ENCODE results near the gene SULF2. TPM values are rescaled to one million over a fixed set of nuclear protein-coding genes. Genes with fewer than 3 reads are reported as not detected.

SULF2 gene
- total RNA-seq, 1 donor from 2014 or later, result 62.1 TPM

DNA sequence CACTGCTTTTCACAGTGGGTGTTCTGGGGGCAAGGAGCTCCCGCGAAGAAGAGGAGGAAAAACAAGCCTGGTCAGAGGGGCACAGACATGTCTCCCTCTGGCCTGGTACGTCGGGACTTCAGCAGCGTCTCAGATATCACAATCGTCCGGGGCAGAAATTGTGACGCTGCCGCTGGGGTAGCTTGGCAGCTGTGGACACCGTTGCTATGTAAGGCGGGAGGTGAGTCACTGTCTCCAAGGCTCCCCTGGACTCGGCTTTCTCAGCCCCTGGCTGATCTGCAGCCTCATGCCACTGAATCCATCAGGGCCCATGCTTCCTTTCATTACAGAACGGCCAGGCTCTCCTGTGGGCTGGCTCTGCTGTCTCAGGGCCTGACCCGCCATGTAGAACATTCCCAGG, 98.7 kb downstream of the SULF2 start:
- H3K4me3 Mint-ChIP-seq (ENCODE audit: unreplicated experiment), result no peak overlapping the region
- no peak overlapping the region for H3K27ac Mint-ChIP-seq (ENCODE audit: unreplicated experiment)
- peaks cover 7% of the 10 kb centered on the region for H3K27me3 Mint-ChIP-seq (ENCODE audit: unreplicated experiment)
- H3K4me1 Mint-ChIP-seq (ENCODE audit: unreplicated experiment), result no peaks in the 10 kb centered on the region
- peaks cover 16% of the 10 kb centered on the region for H3K9me3 Mint-ChIP-seq (ENCODE audit: unreplicated experiment)
- H3K36me3 Mint-ChIP-seq (ENCODE audit: low read depth, unreplicated experiment), result peaks cover 42% of the 10 kb centered on the region
- no peak for DNase-seq (ENCODE audit: low spot score)
- no peak for TF ChIP-seq CTCF (IDR thresholded peaks at IDR 0.05; ENCODE audit: unreplicated experiment)

- Mint-ChIP-seq H3K36me3 (ENCODE audit: low read depth, unreplicated experiment) (peaks cover 25% of the 10 kb centered on the region), H3K4me3 (ENCODE audit: unreplicated experiment) (no peak overlapping the region), H3K9me3 (ENCODE audit: unreplicated experiment) (no peaks in the 10 kb centered on the region), H3K27me3 (ENCODE audit: unreplicated experiment) (peaks cover 5% of the 10 kb centered on the region), H3K27ac (ENCODE audit: unreplicated experiment) (no peak overlapping the region), H3K4me1 (ENCODE audit: unreplicated experiment) (no peaks in the 10 kb centered on the region)
- DNase-seq (ENCODE audit: low spot score), result no peak
- TF ChIP-seq CTCF (IDR thresholded peaks at IDR 0.05; ENCODE audit: unreplicated experiment), result no peak
Measured at GRCh38 chr20:47684306-47685080, 100.8 kb downstream of the SULF2 start.

DNA sequence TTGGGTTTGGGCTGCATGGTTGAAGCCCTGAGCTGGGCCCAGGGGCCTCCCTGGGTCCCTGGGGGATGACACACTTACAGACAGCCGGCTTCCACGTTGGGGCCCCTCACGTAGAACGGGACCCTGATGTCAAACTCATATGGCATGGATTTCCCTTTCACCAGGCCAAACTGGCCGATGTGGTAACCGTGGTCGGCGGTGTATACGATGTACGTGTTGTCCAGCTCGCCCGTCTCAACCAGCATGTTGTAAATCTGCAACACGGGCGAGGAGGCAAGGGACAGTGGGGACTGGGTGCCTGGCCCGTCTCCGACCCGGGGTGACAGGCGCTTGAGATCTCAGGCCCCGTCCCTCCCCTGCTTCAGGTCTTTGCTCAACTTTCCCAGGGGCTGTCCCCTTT, 102.4 kb downstream of the SULF2 start:
- no peak overlapping the region for H3K27ac Mint-ChIP-seq (ENCODE audit: unreplicated experiment)
- no peak for TF ChIP-seq CTCF (IDR thresholded peaks at IDR 0.05; ENCODE audit: unreplicated experiment)
- peaks cover 5% of the 10 kb centered on the region for H3K27me3 Mint-ChIP-seq (ENCODE audit: unreplicated experiment)
- H3K4me3 Mint-ChIP-seq (ENCODE audit: unreplicated experiment), result no peak overlapping the region
- DNase-seq (ENCODE audit: low spot score), result no peak
- H3K4me1 Mint-ChIP-seq (ENCODE audit: unreplicated experiment), result no peaks in the 10 kb centered on the region
- no peaks in the 10 kb centered on the region for H3K9me3 Mint-ChIP-seq (ENCODE audit: unreplicated experiment)
- H3K36me3 Mint-ChIP-seq (ENCODE audit: low read depth, unreplicated experiment), result peaks cover 17% of the 10 kb centered on the region

DNA sequence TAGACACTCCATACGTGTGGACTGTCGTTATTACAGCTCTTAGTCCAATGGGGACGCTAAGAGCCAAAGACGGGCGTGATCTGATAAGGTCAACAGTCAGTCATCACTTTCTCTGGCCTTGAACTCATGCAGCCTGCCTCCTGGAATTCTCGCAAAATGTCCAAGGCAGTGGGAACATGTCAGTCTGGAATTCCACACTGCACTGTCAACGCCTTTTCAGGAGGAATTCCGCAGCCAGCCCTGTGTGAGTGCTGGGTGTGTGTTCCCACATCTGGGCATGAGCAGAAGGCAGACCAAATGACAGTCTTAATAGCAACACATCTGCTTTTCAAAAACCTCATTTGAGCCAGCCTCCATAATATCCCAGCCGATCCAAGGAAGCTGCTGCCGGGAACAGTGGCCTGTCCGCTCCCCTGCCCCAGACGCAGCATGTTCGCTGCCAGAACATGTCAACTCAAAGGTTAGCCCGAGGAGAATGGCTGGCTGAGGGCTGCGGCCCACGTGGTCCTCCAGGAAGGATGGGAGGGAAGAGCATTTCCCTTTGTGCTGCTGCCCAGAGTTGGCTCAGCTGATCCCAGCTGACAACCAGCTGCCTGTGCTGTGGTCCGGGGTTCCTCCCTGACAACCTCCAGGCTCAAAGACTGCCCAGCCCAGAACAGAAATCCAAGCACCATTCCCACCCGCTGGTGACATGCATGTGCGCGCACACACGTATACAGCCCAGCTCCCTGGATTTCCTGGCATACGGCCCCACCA, 103.1 kb downstream of the SULF2 start:
- H3K4me3 Mint-ChIP-seq (ENCODE audit: unreplicated experiment), result no peak overlapping the region
- DNase-seq (ENCODE audit: low spot score), result no peak
- no peak overlapping the region for H3K27ac Mint-ChIP-seq (ENCODE audit: unreplicated experiment)

More for the DNA sequence above, 103.1 kb downstream of the SULF2 start:
- Mint-ChIP-seq H3K4me1 (ENCODE audit: unreplicated experiment) (no peaks in the 10 kb centered on the region), H3K27me3 (ENCODE audit: unreplicated experiment) (peaks cover 3% of the 10 kb centered on the region), H3K9me3 (ENCODE audit: unreplicated experiment) (no peaks in the 10 kb centered on the region), H3K36me3 (ENCODE audit: low read depth, unreplicated experiment) (peaks cover 11% of the 10 kb centered on the region)
- no peak for TF ChIP-seq CTCF (IDR thresholded peaks at IDR 0.05; ENCODE audit: unreplicated experiment)

Measured in endothelial cell (in vitro differentiated cells).